Activated CD4-positive, alpha-beta T cell treated with anti-CD3 and anti-CD28 coated beads for 48 hours (primary cell): ENCODE data around the gene GEMIN7.

Source experiments
- DNase-seq: peaks from one replicate; pipeline ENCODE4 v3.0.0-alpha.2; 2020

GEMIN7 gene, protein sequence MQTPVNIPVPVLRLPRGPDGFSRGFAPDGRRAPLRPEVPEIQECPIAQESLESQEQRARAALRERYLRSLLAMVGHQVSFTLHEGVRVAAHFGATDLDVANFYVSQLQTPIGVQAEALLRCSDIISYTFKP

DNA sequence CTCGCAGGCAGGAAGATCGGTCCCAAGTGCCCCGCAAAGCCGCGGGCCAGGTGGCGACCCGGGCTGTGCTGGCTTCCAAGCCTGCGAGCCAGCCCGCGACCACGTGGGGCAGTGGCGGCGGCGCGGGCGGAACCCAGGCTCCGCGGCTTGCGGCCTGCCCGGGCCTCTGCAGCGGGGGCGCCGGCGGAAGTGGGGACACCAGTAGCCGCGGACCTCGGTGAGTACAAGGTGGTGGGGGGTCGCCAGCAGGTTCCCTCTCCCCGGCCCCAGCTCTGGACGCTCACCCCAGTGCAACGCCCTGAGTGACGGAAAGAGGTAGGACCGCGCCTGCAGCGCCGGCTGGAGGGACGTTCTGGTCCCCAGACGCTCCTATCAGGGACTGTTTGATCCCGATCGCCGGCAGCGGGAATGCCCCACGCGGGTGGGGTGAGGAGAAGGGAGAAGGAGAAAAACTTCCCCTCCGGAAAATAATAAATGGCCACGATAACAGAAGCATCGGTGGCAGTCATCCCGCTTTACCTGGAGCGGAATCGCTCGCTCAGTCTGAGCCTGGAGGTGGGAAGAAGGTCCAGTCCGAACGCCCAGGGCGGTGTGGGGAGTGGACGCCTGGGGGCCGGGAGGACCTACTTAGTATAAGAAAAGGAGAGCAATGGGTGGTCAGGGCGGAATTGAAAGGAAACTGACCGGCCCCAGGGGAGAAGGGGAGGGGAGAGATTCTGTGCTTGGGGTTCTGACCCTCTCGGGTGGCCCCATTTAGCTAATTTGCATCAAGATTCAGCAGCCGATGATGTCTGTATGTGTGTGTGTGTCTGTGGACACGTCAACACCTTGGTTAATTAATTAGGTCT is at the start of gene GEMIN7:
Gene GEMIN7, plus strand, starts transcription at position 198 of the 848 bp plus-strand sequence. CDS start 10,855 bp downstream, outside the sequence.
- DNase-seq: peak; percentile 89

DNA sequence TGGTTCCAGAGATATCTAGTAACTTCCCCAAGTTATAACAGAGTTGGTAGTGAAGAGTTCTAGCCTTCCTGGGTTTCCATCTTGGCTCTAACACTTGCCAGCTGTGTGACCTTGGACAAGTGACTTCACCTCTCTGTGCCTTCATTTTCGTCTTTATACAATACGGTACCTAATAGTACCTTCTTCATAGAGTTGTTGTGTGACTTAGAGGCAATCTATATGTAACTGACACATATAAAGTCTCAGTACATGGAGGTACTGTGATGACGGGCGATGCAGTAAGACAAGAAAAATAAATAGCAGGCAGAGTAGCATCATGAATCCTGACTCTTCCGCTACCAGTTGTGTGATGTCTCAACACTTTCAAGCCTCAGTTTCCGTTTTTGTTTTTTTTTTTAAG is 48.2 kb upstream of the GEMIN7 start:
- DNase-seq: no peak

DNA sequence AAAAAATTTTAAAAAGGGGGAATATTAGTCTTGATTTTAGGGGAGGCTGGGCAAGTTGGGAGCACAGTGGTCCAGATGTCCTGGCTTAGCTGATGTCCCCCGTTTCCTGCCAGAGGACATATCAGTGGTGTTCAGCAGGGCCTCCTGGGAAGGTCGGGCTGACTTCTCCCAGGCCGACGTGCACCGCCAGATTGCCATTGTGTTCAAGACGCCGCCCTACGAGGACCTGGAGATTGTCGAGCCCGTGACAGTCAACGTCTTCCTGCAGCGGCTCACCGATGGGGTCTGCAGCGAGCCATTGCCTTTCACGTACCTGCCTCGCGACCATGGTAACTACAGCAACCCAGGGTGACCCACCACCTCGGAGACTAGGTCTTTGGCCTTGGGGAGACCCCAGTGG is 46.6 kb upstream of the GEMIN7 start:
- no peak for DNase-seq

DNA sequence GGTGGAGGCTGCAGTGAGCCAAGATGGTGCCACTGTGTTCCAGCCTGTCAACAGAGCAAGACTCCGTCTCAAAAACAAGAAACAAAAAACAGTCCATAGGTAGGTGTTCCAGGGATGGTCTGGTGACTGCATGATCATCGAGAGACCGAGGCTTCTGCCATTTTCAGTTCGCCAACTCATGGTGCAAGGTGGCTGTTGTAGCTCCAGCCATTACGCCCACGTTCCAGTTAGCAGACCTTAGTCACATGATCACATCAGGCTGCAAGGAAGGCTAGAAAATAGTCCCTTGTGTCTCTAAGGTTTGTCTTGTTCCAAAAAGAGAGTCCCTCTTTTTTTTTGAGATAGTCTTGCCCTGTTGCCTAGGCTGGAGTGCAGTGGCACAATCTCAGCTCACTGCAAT is 43.3 kb upstream of the GEMIN7 start:
- no peak for DNase-seq

DNA sequence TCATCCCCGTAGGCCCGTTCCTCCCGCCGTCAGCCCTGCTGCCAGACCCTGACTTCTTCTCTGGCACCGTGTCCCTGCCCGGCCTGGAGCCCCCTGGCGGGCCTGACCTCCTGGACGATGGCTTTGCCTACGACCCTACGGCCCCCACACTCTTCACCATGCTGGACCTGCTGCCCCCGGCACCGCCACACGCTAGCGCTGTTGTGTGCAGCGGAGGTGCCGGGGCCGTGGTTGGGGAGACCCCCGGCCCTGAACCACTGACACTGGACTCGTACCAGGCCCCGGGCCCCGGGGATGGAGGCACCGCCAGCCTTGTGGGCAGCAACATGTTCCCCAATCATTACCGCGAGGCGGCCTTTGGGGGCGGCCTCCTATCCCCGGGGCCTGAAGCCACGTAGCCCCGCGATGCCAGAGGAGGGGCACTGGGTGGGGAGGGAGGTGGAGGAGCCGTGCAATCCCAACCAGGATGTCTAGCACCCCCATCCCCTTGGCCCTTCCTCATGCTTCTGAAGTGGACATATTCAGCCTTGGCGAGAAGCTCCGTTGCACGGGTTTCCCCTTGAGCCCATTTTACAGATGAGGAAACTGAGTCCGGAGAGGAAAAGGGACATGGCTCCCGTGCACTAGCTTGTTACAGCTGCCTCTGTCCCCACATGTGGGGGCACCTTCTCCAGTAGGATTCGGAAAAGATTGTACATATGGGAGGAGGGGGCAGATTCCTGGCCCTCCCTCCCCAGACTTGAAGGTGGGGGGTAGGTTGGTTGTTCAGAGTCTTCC is 41.5 kb upstream of the GEMIN7 start:
- no peak for DNase-seq

DNA sequence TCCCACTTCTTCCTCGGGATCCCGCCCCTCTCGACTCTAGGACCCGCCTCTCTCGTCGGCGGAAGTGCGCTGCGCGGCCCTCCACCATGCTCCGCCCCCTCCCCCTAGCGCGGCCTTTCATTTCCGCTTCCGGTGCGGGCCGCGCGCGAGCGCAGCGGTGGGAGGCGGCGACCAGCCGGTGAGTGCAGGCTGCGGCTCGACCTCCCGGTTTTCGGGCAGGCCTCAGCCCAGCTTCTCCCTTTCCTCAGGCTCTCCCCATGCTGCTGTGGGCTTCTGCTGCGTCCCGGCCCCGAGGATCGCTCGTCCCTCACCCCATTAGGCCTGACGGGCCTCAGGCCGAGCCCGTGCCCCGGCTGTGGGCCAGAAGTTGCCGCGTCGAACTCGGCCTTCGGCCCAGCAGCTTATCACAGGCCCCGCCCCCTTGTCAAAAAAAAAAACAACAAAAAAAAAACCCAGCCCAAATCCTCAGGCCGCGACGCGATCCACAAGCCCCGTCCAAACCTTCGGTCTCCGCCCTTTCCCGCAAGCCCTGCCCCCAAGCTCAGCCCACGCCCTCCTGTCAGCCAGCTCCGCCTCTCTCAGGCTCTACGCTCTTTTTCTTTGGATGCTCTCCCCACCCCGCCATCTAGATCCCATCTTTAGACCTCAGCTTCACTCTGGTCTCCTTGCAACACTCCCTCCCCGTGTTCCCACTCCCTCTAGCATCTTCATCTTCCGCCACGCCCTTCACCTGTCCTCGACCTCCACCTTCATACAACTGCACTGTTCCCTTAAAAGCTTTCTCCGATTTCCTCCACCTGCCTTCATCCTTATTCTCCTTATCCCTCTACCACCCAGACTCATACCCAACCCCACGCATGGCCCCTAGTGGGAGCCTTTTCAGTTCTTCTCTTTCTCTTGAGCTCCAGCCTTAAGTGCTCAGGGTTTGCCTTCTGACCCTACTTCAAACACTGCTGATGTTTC is 39.8 kb upstream of the GEMIN7 start, which contains the start of gene CLASRP:
Gene CLASRP, plus strand, starts transcription at position 115 of the 963 bp plus-strand sequence. CDS start 1,168 bp downstream, outside the sequence.
- DNase-seq: peak; percentile 91

DNA sequence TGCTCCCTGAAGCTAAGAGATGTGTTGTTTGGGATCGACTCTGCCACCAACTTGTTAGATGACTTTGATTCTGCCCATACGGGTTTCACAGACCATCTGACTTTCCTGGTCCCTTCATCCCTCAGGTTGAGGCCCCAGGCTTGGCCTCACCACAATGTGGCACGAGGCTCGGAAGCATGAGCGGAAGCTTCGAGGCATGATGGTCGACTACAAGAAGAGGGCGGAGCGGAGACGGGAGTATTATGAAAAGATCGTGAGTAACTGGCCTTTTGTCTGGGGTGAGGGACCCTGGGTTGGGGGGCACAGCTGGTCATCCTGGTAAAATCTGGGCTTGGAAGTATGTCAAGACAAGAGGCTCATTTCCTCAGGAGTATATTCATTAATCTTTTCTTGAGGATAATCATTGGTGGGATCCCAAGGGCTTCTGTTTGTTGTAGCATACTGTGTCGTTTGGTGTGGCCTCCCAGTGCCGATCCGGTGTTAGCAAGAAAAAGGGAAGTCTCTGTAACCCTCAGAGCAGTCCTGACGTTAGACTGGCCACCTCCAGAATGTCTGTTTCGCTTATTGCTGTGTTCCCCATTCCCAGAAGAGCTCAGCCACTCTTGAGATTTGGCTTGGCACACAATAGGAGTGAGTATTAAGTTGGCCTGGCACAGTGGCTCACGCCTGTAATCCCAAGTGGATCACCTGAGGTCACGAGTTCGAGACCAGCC is 38.8 kb upstream of the GEMIN7 start:
- DNase-seq: no peak

DNA sequence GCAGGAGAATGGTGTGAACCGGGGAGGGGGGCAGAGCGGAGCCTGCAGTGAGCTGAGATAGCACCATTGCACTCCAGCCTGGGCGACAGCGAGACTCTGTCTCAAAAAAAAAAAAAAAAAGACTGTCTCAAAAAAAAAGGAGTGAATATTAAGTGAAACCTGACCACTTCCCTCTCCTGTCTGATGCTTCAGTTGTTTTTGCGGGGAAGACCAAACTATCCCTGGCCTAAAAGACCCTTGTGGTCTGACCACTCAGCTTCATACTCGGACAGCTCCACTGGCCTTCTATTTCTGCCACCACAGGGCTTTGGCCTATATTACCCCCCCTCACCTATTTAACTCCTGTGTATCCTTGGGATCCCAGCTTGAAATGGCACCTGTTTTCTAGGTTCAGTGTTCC is 37.9 kb upstream of the GEMIN7 start:
- no peak for DNase-seq

DNA sequence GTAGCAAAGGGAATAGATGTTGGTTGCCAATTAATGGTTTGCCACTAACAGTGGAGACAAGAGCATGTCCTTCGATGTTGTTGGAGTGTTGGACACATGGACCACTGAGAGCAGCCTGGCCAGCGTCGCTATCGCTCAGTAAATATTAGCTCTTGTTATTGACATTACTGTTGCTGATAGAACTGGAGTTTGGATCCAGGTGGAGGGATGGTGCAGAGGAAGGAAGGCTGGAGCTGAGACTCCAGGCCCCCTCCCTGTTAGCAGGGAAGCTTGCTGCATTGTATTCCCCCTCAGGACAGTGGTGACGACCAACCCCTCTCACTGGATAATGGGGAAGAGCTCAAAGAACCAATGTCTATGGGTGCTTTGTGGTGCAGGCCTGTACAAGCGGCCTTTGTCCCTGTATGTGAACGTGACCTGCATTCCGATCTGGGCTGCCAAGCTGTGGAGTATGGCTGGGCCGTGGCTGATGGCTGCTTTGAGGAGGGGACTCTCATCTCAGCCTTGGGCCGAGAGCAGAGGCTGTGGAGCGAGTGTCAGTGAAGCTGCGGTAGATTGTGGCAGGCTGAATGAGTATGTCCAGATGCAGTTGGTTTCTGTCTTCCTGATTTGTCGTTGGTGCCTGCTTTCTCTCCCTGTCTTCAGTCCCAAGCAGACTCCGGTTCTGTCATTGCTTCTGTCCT is 33.2 kb upstream of the GEMIN7 start:
- no peak for DNase-seq

DNA sequence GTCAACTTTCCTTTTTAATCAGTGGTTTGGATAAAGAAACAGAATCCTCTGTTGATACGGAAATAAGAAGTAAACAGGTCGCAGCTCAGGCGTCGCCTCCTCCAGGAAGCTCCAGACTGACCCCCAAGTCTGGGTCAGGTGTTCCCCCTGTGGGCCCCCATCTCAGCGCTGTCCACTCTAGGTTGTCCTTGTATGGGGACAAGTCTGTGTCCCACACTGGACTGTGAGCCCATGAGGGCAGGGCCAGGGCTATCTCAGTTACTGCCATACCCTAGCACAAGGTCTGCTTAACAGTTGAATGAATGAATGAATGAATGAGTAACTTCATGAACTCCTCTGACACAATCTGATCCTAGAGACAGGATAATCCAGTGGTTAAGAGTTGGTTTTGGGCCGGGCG is 32.7 kb upstream of the GEMIN7 start:
- no peak for DNase-seq

DNA sequence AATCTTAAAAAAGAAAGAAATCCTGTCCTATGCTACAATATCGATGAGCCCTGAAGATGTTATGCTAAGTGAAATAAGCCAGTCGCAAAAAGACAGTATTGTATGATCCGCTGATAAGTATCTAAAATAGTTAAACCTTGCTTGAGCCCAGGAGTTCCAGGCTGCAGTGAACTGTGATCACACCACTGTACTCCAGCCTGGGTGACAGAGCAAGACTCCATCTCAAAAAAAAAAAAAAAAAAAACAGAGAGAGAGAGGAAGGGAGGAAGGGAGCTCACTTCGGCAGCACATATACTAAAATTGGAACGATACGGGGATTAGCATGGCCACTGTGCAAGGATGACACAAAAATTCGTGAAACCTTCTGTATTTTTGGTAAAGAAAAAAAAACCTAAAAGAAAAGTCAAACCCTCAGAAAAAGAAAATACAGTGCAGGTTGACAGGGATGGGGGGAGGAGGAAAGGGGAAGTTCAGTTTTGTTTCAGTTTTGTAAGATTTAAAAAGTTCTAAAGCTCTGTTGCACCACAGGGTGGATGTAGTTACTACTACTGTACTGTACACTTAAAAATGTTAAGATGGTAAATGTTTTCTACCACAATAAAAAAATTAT is 31.8 kb upstream of the GEMIN7 start:
- no peak for DNase-seq

DNA sequence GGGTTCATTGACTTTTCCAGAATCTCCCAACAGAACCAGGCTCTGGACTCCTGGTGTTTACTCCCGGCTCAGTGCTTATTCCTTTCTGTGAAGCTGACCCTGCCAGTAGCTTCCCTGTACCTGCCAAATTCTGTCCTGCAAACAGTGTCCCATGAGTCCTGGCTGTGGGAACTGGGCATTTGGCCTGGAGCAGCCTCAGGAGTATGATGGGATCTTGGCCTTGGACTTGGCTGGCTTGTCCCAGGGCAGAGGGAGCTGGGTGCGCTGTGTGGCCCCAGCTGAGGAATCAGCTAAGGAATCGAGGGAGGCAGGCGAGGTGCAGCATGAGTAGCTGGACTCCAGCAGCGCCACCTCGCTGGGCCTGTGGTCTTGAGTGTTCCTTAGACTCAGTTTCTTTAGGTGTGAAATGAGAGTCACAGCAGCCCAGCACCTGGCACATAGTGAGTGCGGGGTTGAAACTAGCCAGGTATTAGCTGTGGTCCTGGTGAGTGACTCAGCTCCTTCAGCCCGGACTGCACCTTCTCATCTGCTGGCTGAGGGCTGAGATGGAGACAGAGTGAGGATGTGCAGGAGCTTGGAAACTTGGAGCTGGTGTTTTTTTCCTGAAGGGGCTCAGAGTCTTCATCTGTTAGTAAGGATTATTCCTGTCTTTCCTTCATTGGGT is 29.9 kb upstream of the GEMIN7 start:
- no peak for DNase-seq

DNA sequence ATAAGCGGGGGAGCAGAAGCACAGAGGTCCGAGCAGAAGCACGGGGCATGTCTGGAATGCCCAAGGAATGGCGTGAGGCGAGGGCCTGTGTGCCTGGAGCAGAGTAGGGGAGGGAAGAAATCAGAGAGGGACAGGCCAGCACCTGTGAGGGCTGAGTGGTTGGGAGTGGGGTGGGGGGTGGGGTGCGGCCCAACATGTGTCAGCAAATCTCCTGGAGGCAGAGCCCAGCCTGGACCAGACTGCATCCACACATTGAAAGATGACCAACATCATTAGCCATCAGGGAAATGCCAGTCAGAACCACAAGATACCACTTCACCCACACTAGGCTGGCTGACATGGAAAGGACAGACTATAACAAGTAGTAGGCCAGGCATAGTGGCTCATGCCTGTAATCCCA is 29.0 kb upstream of the GEMIN7 start:
- no peak for DNase-seq

DNA sequence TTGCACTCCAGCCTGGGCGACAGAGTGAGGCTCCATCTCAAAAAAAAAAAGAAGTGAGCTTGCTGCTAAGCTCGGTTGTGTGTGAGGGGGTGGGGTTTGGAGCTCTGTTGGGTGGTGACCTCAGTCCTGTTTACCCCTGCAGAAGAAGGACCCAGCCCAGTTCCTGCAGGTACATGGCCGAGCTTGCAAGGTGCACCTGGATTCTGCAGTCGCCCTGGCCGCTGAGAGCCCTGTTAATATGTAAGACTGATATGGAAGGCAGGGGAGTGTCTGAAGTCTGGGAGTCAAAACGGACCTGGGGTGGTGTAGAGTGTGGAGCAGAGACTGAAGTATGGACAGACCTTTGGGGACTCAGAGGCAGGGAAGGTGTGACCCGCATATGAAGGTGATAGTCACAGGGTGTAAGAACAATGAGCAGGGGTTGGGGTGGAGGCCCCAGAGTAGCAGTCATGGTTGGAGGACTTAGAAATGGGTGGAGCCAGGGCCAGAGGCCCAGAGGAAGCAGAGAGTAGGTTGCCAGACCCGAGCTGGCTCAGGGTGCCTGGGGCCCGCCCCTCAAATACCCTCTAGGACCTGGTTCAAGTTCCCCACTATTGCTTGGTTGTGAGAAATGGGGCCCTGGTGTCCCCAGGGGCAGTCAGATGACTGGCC is 27.0 kb upstream of the GEMIN7 start:
- no peak for DNase-seq

DNA sequence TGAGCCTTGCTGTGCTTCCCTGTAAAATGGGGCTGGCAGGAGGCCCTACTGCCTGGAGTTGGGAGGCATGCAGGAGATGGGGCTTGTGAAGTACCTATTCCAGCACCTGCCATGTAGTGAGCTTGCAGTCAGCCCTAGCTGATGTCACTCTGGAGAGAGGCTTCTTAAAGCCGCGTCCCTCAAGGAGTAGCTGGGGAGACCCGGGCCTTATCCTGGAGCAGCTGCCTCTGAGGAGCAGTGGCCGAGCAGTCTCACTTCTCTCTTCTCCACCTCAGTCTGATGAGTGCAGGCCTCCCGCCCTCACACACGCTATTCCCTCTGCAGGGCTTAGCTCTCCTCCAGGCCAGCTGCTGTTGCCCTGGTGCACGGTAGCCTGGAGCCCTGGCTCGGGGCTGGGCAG is 22.2 kb upstream of the GEMIN7 start:
- DNase-seq: no peak

DNA sequence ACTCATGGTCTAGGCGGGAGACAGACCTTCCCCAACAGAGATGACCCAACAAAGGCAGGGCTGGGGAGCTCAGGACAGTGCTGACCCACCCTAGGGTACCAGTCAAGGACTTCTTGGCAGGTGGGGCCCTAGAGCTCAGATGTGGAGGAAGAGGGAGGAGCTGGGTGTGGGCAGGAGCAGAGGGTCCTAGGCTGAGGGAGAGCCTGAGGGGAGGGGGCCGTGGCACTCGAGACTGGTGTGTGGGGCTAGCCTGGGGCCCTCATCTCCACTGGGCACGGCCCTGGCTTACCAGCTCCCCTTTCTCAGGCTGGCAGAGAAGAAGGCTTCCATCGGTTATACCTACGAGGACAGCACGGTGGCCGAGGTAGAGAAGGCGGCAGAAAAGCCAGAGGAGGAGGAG is 21.6 kb upstream of the GEMIN7 start:
- no peak for DNase-seq

DNA sequence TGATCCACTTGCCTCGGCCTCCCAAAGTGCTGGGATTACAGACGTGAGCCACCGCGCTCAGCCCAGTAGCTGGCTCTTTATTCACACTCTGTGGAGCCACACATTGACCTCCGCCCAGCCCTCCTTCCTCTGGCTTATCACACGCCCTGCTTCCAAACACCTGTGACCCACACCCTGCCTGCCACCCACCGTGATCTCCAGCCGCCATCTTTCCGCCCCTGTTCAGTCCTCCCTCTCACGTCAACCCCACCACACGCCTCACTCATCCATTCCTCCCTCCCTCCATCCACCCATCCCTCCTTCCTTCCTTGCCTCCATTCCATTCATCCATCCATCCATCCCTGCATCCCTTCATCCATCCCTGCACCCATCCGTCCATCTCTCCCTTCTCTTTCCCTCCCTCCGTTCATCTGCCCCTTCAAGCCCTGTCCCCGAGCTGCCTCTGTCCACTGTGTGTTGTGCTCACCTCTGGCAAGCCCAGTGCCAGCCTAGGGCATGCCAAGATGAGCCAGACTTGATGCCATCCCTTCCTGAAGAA is 20.4 kb upstream of the GEMIN7 start:
- DNase-seq: no peak

DNA sequence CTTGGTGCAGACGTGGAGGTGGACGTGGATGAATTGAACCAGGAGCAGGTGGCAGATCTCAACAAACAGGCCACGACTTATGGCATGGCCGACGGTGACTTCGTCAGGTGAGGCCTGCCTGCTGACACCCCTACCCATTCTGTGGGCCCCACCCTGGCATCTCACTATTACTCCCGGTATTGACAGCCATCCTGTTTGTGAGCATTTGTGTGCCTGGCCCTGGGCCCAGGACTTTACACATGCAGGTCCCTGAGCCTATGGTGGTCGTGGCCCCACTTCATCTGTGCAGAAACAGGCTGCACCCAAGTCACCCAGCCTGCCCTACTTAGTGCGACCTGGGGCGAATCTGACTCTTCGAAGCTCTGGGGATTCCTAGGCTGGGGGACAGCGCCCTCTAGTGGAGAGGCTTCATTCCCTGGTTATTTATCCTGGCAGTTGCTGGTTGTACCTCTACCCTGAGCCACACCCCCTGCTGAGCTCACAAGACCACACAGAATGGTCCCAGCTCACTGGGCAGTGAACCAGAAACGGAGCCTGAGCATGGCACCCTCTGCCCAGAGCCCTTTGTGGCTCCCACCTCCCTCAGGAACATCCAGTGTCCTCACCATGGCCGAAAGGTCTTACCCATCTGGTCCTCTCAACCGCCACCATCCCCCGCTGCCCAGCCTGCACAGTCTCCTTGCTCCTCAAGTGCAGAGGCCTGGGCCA is 19.6 kb upstream of the GEMIN7 start:
- DNase-seq: peak; percentile 90

DNA sequence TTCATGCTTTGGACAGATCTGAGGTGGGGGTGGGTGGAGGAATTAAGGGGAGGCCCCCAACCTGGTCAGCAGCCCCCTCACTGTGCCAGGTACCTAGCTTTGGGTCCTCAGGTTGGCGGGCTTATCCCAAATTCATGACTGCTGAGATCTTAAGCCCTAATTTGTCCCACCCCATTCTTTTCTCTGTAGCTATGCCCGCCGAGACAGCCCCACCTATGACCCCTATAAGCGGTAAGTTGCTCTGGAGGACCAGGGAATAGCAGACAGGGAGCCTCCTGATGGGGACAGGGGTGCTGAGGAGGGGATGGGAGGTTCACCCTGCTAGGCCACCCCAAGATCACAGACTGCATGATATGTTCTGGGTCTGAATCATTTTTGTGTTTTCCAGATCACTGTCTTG is 17.1 kb upstream of the GEMIN7 start:
- no peak for DNase-seq
